ENCODE measurements around the gene PHF2.

- TF ChIP-seq POLR2AphosphoS5 (IDR thresholded peaks at IDR 0.05; ENCODE audit: low read depth, low read length) (no peak), TAF1 (IDR thresholded peaks at IDR 0.05; ENCODE audit: borderline replicate concordance, low read depth, low read length) (no peak)
These were observed 110.5 kb downstream of the PHF2 start for GRCh38 chr9:93686880-93687236.

Data from GM12892 (cell line).